ENCODE results near the gene FN1. TPM values are rescaled to one million over a fixed set of nuclear protein-coding genes. Genes with fewer than 3 reads are reported as not detected.

Gene FN1
- total and polyA plus RNA-seq, 4 donors, result 916 to 12,965 (median 5,646) TPM

GRCh38 chr2:215450188-215451011 is 14.5 kb upstream of the FN1 start:
- Histone ChIP-seq H3K36me3 (ENCODE audit: control insufficient read depth in 1 of 2, insufficient read depth in 2 of 2, low read length in 1 of 2) (no peaks in the 10 kb centered on the region), H3K27me3 (ENCODE audit: control insufficient read depth in 1 of 2, insufficient read depth in 2 of 2, low read length in 1 of 2) (no peaks in the 10 kb centered on the region), H3K4me1 (ENCODE audit: control insufficient read depth in 1 of 2, insufficient read depth in 2 of 2, low read length in 2 of 2) (no peaks in the 10 kb centered on the region), H3K4me3 (ENCODE audit: low read length in 2 of 2) (no peak overlapping the region), H3K27ac (ENCODE audit: low read depth in 1 of 2, low read length in 2 of 2) (no peak overlapping the region), H3K9me3 (ENCODE audit: control insufficient read depth, low read length) (no peaks in the 10 kb centered on the region)
- no peak for ATAC-seq (ENCODE audit: low FRiP score)
- WGBS, 2 donors, result 97% methylated on average over 4 of the region's 4 CpGs
- no peak for DNase-seq
- intact Hi-C loops (cut with DNase I), result loop anchor here in 1 of 2 donors (5.0 to 10.0 kb wide), 2 partner anchors 244 to 467 kb away; no protein-coding TSS in a partner anchor

DNA sequence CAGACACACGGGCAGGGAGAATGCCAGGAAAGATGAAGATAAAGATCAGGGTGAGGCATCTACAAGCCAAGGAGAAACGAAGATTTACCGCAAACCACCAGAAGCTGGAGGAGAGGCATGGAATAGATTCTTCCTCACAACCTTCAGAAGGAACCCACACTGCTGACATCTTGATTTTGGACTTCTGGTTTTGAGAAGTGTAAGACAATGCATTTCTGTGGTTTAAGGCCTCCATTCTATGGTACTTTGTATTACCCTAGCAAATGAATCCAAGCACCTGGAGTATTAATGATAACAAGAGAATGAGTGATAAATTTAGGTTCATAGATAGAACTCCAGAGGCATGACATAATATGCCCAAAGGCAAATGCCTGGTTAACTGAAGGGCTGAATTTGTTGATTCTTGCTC is 11.8 kb upstream of the FN1 start:
- ATAC-seq (ENCODE audit: low FRiP score), result no peak
- Histone ChIP-seq H3K9me3 (ENCODE audit: control insufficient read depth, low read length) (no peaks in the 10 kb centered on the region), H3K36me3 (ENCODE audit: control insufficient read depth in 1 of 2, insufficient read depth in 2 of 2, low read length in 1 of 2) (no peaks in the 10 kb centered on the region), H3K4me3 (ENCODE audit: low read length in 2 of 2) (no peak overlapping the region), H3K27me3 (ENCODE audit: control insufficient read depth in 1 of 2, insufficient read depth in 2 of 2, low read length in 1 of 2) (no peaks in the 10 kb centered on the region), H3K4me1 (ENCODE audit: control insufficient read depth in 1 of 2, insufficient read depth in 2 of 2, low read length in 2 of 2) (no peaks in the 10 kb centered on the region), H3K27ac (ENCODE audit: low read depth in 1 of 2, low read length in 2 of 2) (no peak overlapping the region)
- intact Hi-C loops (cut with DNase I), result no loop called here
- WGBS, 2 donors, result 94 to 95% methylated on average over 3 of the region's 3 CpGs
- DNase-seq, result no peak

GRCh38 chr2:215447056-215447455 is 11.2 kb upstream of the FN1 start:
- no peaks in the 10 kb centered on the region for H3K27me3 ChIP-seq (ENCODE audit: control insufficient read depth in 1 of 2, insufficient read depth in 2 of 2, low read length in 1 of 2)
- no peaks in the 10 kb centered on the region for H3K36me3 ChIP-seq (ENCODE audit: control insufficient read depth in 1 of 2, insufficient read depth in 2 of 2, low read length in 1 of 2)
- H3K27ac ChIP-seq (ENCODE audit: low read depth in 1 of 2, low read length in 2 of 2), result no peak overlapping the region
- intact Hi-C loops (cut with DNase I), result no loop called here
- no peaks in the 10 kb centered on the region for H3K9me3 ChIP-seq (ENCODE audit: control insufficient read depth, low read length)
- no peaks in the 10 kb centered on the region for H3K4me1 ChIP-seq (ENCODE audit: control insufficient read depth in 1 of 2, insufficient read depth in 2 of 2, low read length in 2 of 2)
- DNase-seq, result no peak
- ATAC-seq (ENCODE audit: low FRiP score), result no peak
- WGBS, 2 donors, result 86 to 87% methylated on average over 2 of the region's 2 CpGs
- H3K4me3 ChIP-seq (ENCODE audit: low read length in 2 of 2), result no peak overlapping the region

GRCh38 chr2:215442401-215442787 is 6.5 kb upstream of the FN1 start:
- DNase-seq, result no peak
- WGBS, 2 donors, result 79% methylated on average over 5 of the region's 5 CpGs
- H3K27ac ChIP-seq (ENCODE audit: low read depth in 1 of 2, low read length in 2 of 2), result no peak overlapping the region
- H3K4me1 ChIP-seq (ENCODE audit: control insufficient read depth in 1 of 2, insufficient read depth in 2 of 2, low read length in 2 of 2), result no peaks in the 10 kb centered on the region
- no peak for ATAC-seq (ENCODE audit: low FRiP score)
- H3K9me3 ChIP-seq (ENCODE audit: control insufficient read depth, low read length), result no peaks in the 10 kb centered on the region
- no peaks in the 10 kb centered on the region for H3K27me3 ChIP-seq (ENCODE audit: control insufficient read depth in 1 of 2, insufficient read depth in 2 of 2, low read length in 1 of 2)
- no peaks in the 10 kb centered on the region for H3K36me3 ChIP-seq (ENCODE audit: control insufficient read depth in 1 of 2, insufficient read depth in 2 of 2, low read length in 1 of 2)
- intact Hi-C loops (cut with DNase I), result no loop called here
- no peak overlapping the region for H3K4me3 ChIP-seq (ENCODE audit: low read length in 2 of 2)

- intact Hi-C loops (cut with DNase I), result no loop called here
- Histone ChIP-seq H3K27me3 (ENCODE audit: control insufficient read depth in 1 of 2, insufficient read depth in 2 of 2, low read length in 1 of 2) (no peaks in the 10 kb centered on the region), H3K4me3 (ENCODE audit: low read length in 2 of 2) (no peak overlapping the region), H3K36me3 (ENCODE audit: control insufficient read depth in 1 of 2, insufficient read depth in 2 of 2, low read length in 1 of 2) (no peaks in the 10 kb centered on the region), H3K4me1 (ENCODE audit: control insufficient read depth in 1 of 2, insufficient read depth in 2 of 2, low read length in 2 of 2) (no peaks in the 10 kb centered on the region), H3K9me3 (ENCODE audit: control insufficient read depth, low read length) (no peaks in the 10 kb centered on the region), H3K27ac (ENCODE audit: low read depth in 1 of 2, low read length in 2 of 2) (no peak overlapping the region)
- WGBS, 2 donors, result 79 to 82% methylated on average over 6 of the region's 6 CpGs
- no peak for DNase-seq
- no peak for ATAC-seq (ENCODE audit: low FRiP score)
Observed at GRCh38 chr2:215441560-215442400, 5.9 kb upstream of the FN1 start.

- Histone ChIP-seq H3K4me3 (ENCODE audit: low read length in 2 of 2) (no peak overlapping the region), H3K27ac (ENCODE audit: low read depth in 1 of 2, low read length in 2 of 2) (no peak overlapping the region), H3K36me3 (ENCODE audit: control insufficient read depth in 1 of 2, insufficient read depth in 2 of 2, low read length in 1 of 2) (no peaks in the 10 kb centered on the region), H3K27me3 (ENCODE audit: control insufficient read depth in 1 of 2, insufficient read depth in 2 of 2, low read length in 1 of 2) (no peaks in the 10 kb centered on the region), H3K4me1 (ENCODE audit: control insufficient read depth in 1 of 2, insufficient read depth in 2 of 2, low read length in 2 of 2) (no peaks in the 10 kb centered on the region), H3K9me3 (ENCODE audit: control insufficient read depth, low read length) (no peaks in the 10 kb centered on the region)
- ATAC-seq (ENCODE audit: low FRiP score), result no peak
- WGBS, 2 donors, result 74 to 81% methylated on average over 5 of the region's 5 CpGs
- DNase-seq, result no peak
- intact Hi-C loops (cut with DNase I), result loop anchor here (5.0 to 10.0 kb wide), 4 partner anchors 92 to 477 kb away; no protein-coding TSS in a partner anchor
Observed at GRCh38 chr2:215439980-215440512, 4.2 kb upstream of the FN1 start.

DNA sequence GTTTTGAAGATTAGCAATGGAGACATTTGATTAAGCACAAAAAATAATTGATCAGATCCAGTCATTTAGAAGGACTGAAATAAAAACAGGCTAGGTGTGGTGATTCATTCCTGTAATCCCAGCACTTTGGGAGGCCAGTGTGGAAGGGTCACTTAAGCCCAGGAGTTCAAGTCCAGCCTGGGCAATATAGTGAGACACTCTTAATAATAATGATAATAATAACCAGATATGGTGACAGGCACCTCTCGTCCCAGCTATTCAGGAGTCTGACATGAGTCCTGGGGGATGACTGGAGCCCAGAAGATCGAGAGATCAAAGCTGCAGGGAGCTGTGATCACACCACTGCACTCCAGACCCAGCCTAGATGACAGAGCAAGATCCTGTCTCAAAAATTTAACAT is 3.5 kb upstream of the FN1 start:
- no peaks in the 10 kb centered on the region for H3K4me1 ChIP-seq (ENCODE audit: control insufficient read depth in 1 of 2, insufficient read depth in 2 of 2, low read length in 2 of 2)
- no peaks in the 10 kb centered on the region for H3K27me3 ChIP-seq (ENCODE audit: control insufficient read depth in 1 of 2, insufficient read depth in 2 of 2, low read length in 1 of 2)
- intact Hi-C loops (cut with DNase I), result loop anchor here (5.0 to 10.0 kb wide), 4 partner anchors 93 to 478 kb away; no protein-coding TSS in a partner anchor
- 72 to 74% methylated on average over 2 of the region's 2 CpGs for WGBS, 2 donors
- no peaks in the 10 kb centered on the region for H3K36me3 ChIP-seq (ENCODE audit: control insufficient read depth in 1 of 2, insufficient read depth in 2 of 2, low read length in 1 of 2)
- peak overlapping the region; percentile 53 to 74 for H3K27ac ChIP-seq (ENCODE audit: low read depth in 1 of 2, low read length in 2 of 2)
- no peak for DNase-seq
- no peaks in the 10 kb centered on the region for H3K9me3 ChIP-seq (ENCODE audit: control insufficient read depth, low read length)
- no peak overlapping the region for H3K4me3 ChIP-seq (ENCODE audit: low read length in 2 of 2)
- no peak for ATAC-seq (ENCODE audit: low FRiP score)

GRCh38 chr2:215437614-215438013 is 1.7 kb upstream of the FN1 start:
- Histone ChIP-seq H3K4me1 (ENCODE audit: control insufficient read depth in 1 of 2, insufficient read depth in 2 of 2, low read length in 2 of 2) (no peaks in the 10 kb centered on the region), H3K27ac (ENCODE audit: low read depth in 1 of 2, low read length in 2 of 2) (peak overlapping the region in 1 of 2 donors; percentile 98), H3K27me3 (ENCODE audit: control insufficient read depth in 1 of 2, insufficient read depth in 2 of 2, low read length in 1 of 2) (no peaks in the 10 kb centered on the region), H3K36me3 (ENCODE audit: control insufficient read depth in 1 of 2, insufficient read depth in 2 of 2, low read length in 1 of 2) (peaks cover 0 to 3% of the 10 kb centered on the region in 2 donors), H3K4me3 (ENCODE audit: low read length in 2 of 2) (peak overlapping the region in 1 of 2 donors; percentile 91), H3K9me3 (ENCODE audit: control insufficient read depth, low read length) (no peaks in the 10 kb centered on the region)
- ATAC-seq (ENCODE audit: low FRiP score) (no peak), DNase-seq (no peak)
- 4 to 8% methylated on average over 2 of the region's 2 CpGs for WGBS, 2 donors
- intact Hi-C loops (cut with DNase I), result loop anchor here (5.0 to 10.0 kb wide), 4 partner anchors 95 to 480 kb away; no protein-coding TSS in a partner anchor
